ENCODE data around the gene ASGR2.

- no peak for TF ChIP-seq CTCF (optimal IDR thresholded peaks at IDR 0.05 in 1 of 3, IDR thresholded peaks at IDR 0.05 in 1 of 3, conservative IDR thresholded peaks at IDR 0.05 in 1 of 3; ENCODE audit: extremely low read depth in 1 of 3, insufficient read depth in 2 of 3, low read length in 3 of 3)
- no peak for TF ChIP-seq EZH2 (IDR thresholded peaks at IDR 0.05; ENCODE audit: low read length)
Observed at GRCh38 chr17:7130621-7131422, 16.2 kb upstream of the ASGR2 start.

Measured in keratinocyte (primary cell).